Keratinocyte (primary cell): ENCODE data around the gene SLC15A5. TPM values are rescaled to one million over a fixed set of nuclear protein-coding genes. Genes with fewer than 3 reads are reported as not detected.

ENCODE experiments used
- DNase-seq: peaks from one replicate; pipeline ENCODE4 v3.0.0-alpha.2; 2011; ENCODE audit warnings: low read depth, missing footprints, low spot score
- FAIRE-seq: peaks from 2 replicates; lab custom pipeline; 2011; peaks lifted over from hg19 to GRCh38; lab: Jason Lieb, UNC
- H2AFZ ChIP-seq: 2 replicates; pipeline ENCODE4 v1.6.0; 2012; ENCODE audit warnings: low read length, control low read depth, inconsistent platforms; ENCODE audit not compliant: control insufficient read depth
- H3K27ac ChIP-seq: 2 replicates; pipeline ENCODE4 v1.5.1; 2011; ENCODE audit warnings: low read length; ENCODE audit not compliant: control insufficient read depth, insufficient read depth
- H3K27me3 ChIP-seq: 3 replicates; pipeline ENCODE4 v1.6.0; 2011; ENCODE audit warnings: low read length; ENCODE audit not compliant: control insufficient read depth, insufficient read depth; ENCODE audit errors: extremely low read depth
- H3K36me3 ChIP-seq, 2 experiments: 2 replicates in 1 of 2; 3 replicates in 1 of 2; pipeline ENCODE4 v1.5.1; 2011; ENCODE audit warnings: low read length in 2 of 2, mild to moderate bottlenecking in 1 of 2; ENCODE audit not compliant: control insufficient read depth in 2 of 2, insufficient read depth in 2 of 2; ENCODE audit errors: extremely low read depth in 1 of 2
- H3K4me1 ChIP-seq: 3 replicates; pipeline ENCODE4 v1.5.1; 2011; ENCODE audit warnings: low read length; ENCODE audit not compliant: control insufficient read depth, insufficient read depth; ENCODE audit errors: extremely low read depth
- H3K4me2 ChIP-seq: 3 replicates; pipeline ENCODE4 v1.6.0; 2011; ENCODE audit warnings: low read depth, low read length; ENCODE audit not compliant: control insufficient read depth, insufficient read depth; ENCODE audit errors: extremely low read depth
- H3K4me3 ChIP-seq, 3 experiments: fragments of 200-600 bp in 1 of 3; sonication (generic) in 1 of 3; 2 replicates in 2 of 3; 3 replicates in 1 of 3; pipeline ENCODE4 v1.5.1; 2011 to 2016; ENCODE audit warnings: low read length in 3 of 3, mild to moderate bottlenecking in 3 of 3, control low read depth in 2 of 3, inconsistent platforms in 1 of 3, low read depth in 1 of 3, mixed read lengths in 1 of 3, mixed run types in 1 of 3, moderate library complexity in 1 of 3; ENCODE audit not compliant: control insufficient read depth in 2 of 3, insufficient read depth in 2 of 3; ENCODE audit errors: extremely low read depth in 1 of 3
- H3K79me2 ChIP-seq: 2 replicates; pipeline ENCODE4 v1.6.0; 2012; ENCODE audit warnings: low read length; ENCODE audit not compliant: control insufficient read depth, insufficient read depth
- H3K9ac ChIP-seq: 3 replicates; pipeline ENCODE4 v1.6.0; 2011; ENCODE audit warnings: low read length; ENCODE audit not compliant: control insufficient read depth, insufficient read depth; ENCODE audit errors: extremely low read depth
- H3K9me1 ChIP-seq: 3 replicates; pipeline ENCODE4 v1.6.0; 2011; ENCODE audit warnings: low read length; ENCODE audit not compliant: control insufficient read depth, insufficient read depth; ENCODE audit errors: extremely low read depth
- H3K9me3 ChIP-seq: 2 replicates; pipeline ENCODE4 v1.5.1; 2012; ENCODE audit warnings: low read depth, low read length; ENCODE audit not compliant: control insufficient read depth
- H4K20me1 ChIP-seq: 3 replicates; pipeline ENCODE4 v1.6.0; 2011; ENCODE audit warnings: low read length; ENCODE audit not compliant: control insufficient read depth, insufficient read depth; ENCODE audit errors: extremely low read depth
- EZH2 ChIP-seq: IDR thresholded peaks from one replicate; pipeline ENCODE4 v1.6.1; 2012; ENCODE audit warnings: inconsistent platforms, mild to moderate bottlenecking, low read length, moderate library complexity
- dilution Hi-C: fragments of 300-500 bp; cut with MboI; formaldehyde crosslinking; loops from one replicate; pipeline ENCODE4 v1.7.0; 2020; ENCODE audit warnings: low sequenced_read_pairs; ENCODE audit not compliant: extremely low pct_ligation_motif_present
- polyA plus RNA-seq, 5 experiments: library from polyadenylated mRNA; depleted of rRNA in 3 of 5; stranded (reverse) in 3 of 5; stranded (forward) in 1 of 5; unstranded in 1 of 5; fragments of >200 nt; gene quantifications; 1 replicate in 1 of 5; 2 replicates in 3 of 5; 3 replicates in 1 of 5; pipeline versions ENCODE4 v1.2.1 to v1.2.3, GENCODE V29; 2011 to 2012; ENCODE audit warnings: missing spikeins in 2 of 5, low read depth in 1 of 5, low replicate concordance in 1 of 5
- TF ChIP-seq, protein P1 (sequence below), 3 experiments: IDR thresholded peaks in 1 of 3; conservative IDR thresholded peaks in 1 of 3; optimal IDR thresholded peaks in 1 of 3; 2 replicates in 2 of 3; 3 replicates in 1 of 3; pipeline versions ENCODE3 to v1.5.1; 2011; ENCODE audit warnings: low read length in 3 of 3, mild to moderate bottlenecking in 3 of 3, moderate library complexity in 2 of 3, control low read depth in 1 of 3, inconsistent platforms in 1 of 3; ENCODE audit not compliant: insufficient read depth in 2 of 3; ENCODE audit errors: extremely low read depth in 1 of 3

Gene SLC15A5
- polyA plus RNA-seq, 1 donor (not counting 4 experiments of a cell fraction or from before 2014, with no cell fraction given) = not detected

- no peak overlapping the region for H3K9ac ChIP-seq
- H2AFZ ChIP-seq = no peak overlapping the region
Measured at GRCh38 chr12:16218934-16219751, 58.3 kb downstream of the SLC15A5 start.

DNA sequence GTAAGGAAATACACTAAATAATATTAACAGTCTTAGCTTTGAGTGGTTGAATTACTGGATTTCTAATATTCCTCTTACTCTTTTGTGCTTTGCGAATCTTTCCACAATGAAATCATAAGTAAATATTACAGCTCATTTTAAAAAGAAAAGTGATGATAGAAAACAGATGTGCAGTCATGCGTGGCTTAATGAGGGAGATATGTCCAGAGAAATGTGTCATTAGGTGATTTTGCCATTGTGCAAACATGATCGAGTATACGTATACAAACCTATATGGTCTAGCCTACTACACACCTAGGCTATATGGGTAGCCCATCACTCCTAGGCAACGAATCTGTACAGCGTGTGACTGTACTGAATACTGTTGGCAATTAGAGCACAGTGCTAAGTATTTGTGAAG is 59.3 kb downstream of the SLC15A5 start:
- Histone ChIP-seq H2AFZ (no peak overlapping the region), H3K27ac (no peak overlapping the region), H3K4me2 (no peak overlapping the region), H3K27me3 (no peaks in the 10 kb centered on the region), H3K4me1 (no peaks in the 10 kb centered on the region), H3K9ac (no peak overlapping the region), H3K4me3 (no peak overlapping the region), H3K9me1 (no peaks in the 10 kb centered on the region), H3K79me2 (no peaks in the 10 kb centered on the region), H3K9me3 (no peaks in the 10 kb centered on the region), H3K36me3 (no peaks in the 10 kb centered on the region), H4K20me1 (no peaks in the 10 kb centered on the region)
- FAIRE-seq = no peak
- no peak for TF ChIP-seq EZH2
- TF ChIP-seq, protein P1, sequence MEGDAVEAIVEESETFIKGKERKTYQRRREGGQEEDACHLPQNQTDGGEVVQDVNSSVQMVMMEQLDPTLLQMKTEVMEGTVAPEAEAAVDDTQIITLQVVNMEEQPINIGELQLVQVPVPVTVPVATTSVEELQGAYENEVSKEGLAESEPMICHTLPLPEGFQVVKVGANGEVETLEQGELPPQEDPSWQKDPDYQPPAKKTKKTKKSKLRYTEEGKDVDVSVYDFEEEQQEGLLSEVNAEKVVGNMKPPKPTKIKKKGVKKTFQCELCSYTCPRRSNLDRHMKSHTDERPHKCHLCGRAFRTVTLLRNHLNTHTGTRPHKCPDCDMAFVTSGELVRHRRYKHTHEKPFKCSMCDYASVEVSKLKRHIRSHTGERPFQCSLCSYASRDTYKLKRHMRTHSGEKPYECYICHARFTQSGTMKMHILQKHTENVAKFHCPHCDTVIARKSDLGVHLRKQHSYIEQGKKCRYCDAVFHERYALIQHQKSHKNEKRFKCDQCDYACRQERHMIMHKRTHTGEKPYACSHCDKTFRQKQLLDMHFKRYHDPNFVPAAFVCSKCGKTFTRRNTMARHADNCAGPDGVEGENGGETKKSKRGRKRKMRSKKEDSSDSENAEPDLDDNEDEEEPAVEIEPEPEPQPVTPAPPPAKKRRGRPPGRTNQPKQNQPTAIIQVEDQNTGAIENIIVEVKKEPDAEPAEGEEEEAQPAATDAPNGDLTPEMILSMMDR (optimal IDR thresholded peaks at IDR 0.05 in 1 of 3, IDR thresholded peaks at IDR 0.05 in 1 of 3, conservative IDR thresholded peaks at IDR 0.05 in 1 of 3; ENCODE audit: extremely low read depth in 1 of 3, insufficient read depth in 2 of 3, low read length in 3 of 3) = no peak
- dilution Hi-C loops = no loop called here
- no peak for DNase-seq

More at GRCh38 chr12:16218934-16219751, 58.3 kb downstream of the SLC15A5 start:
- no peaks in the 10 kb centered on the region for H3K9me1 ChIP-seq
- H3K9me3 ChIP-seq = no peaks in the 10 kb centered on the region
- dilution Hi-C loops = no loop called here
- no peak overlapping the region for H3K4me3 ChIP-seq
- no peaks in the 10 kb centered on the region for H4K20me1 ChIP-seq
- FAIRE-seq (no peak), DNase-seq (no peak)
- no peak overlapping the region for H3K4me2 ChIP-seq
- no peaks in the 10 kb centered on the region for H3K79me2 ChIP-seq
- no peaks in the 10 kb centered on the region for H3K36me3 ChIP-seq
- H3K27me3 ChIP-seq = no peaks in the 10 kb centered on the region
- TF ChIP-seq EZH2 = no peak
- TF ChIP-seq, protein P1 (optimal IDR thresholded peaks at IDR 0.05 in 1 of 3, IDR thresholded peaks at IDR 0.05 in 1 of 3, conservative IDR thresholded peaks at IDR 0.05 in 1 of 3; ENCODE audit: extremely low read depth in 1 of 3, insufficient read depth in 2 of 3, low read length in 3 of 3) = no peak
- H3K4me1 ChIP-seq = no peaks in the 10 kb centered on the region
- H3K27ac ChIP-seq = no peak overlapping the region
